Activated CD8-positive, alpha-beta T cell treated with anti-CD3 and anti-CD28 coated beads for 36 hours (primary cell): ENCODE measurements around the gene TFF3. TPM values are rescaled to one million over a fixed set of nuclear protein-coding genes. Genes with fewer than 3 reads are reported as not detected.
A peak's percentile ranks its signal among the peaks of the same experiment; 100 is the strongest.

ENCODE experiments used
- ATAC-seq: fragments of 200-7000 bp; cut with Tn5 transposase; one replicate; pipeline ENCODE4 v1.10.0; 2021; ENCODE audit warnings: mild to moderate bottlenecking, moderate library complexity
- CTCF ChIA-PET: fragments of 350-600 bp; sonication (Branson Sonifier 250); formaldehyde crosslinking; loops from one replicate; lab custom pipeline; 2021; ENCODE audit warnings: antibody characterized with exemption; lab: Charles Lee
- POLR2A ChIA-PET: fragments of 350-600 bp; sonication (Branson Sonifier 250); formaldehyde crosslinking; loops from one replicate; lab custom pipeline; 2021; ENCODE audit warnings: antibody characterized with exemption; lab: Charles Lee
- DNase-seq: peaks from one replicate; pipeline ENCODE4 v3.0.0-alpha.2; 2020
- H3K27ac Mint-ChIP-seq: one replicate; pipeline ENCODE4 v1.8.0; 2021; ENCODE audit warnings: mild to moderate bottlenecking, mixed read lengths
- H3K27me3 Mint-ChIP-seq: one replicate; pipeline ENCODE4 v1.8.0; 2021; ENCODE audit warnings: mixed read lengths
- H3K36me3 Mint-ChIP-seq: one replicate; pipeline ENCODE4 v1.8.0; 2021; ENCODE audit warnings: low read depth, mixed read lengths
- H3K4me1 Mint-ChIP-seq: one replicate; pipeline ENCODE4 v1.8.0; 2021; ENCODE audit warnings: low read depth, mixed read lengths
- H3K4me3 Mint-ChIP-seq: one replicate; pipeline ENCODE4 v1.8.0; 2021; ENCODE audit warnings: mild to moderate bottlenecking, moderate library complexity, mixed read lengths
- H3K9me3 Mint-ChIP-seq: one replicate; pipeline ENCODE4 v1.8.0; 2021; ENCODE audit warnings: mixed read lengths
- intact Hi-C: fragments of 100-400 bp; cut with micrococcal nuclease; formaldehyde crosslinking; loops from one replicate; pipeline ENCODE4 v1.10.0; 2022
- total RNA-seq, 2 experiments: library from RNA; stranded (reverse); gene quantifications; one replicate each; pipeline ENCODE4 v1.2.3, GENCODE V29; 2021
- TF ChIP-seq, protein P1 (sequence below): fragments of 200-600 bp; IDR thresholded peaks from one replicate; pipeline ENCODE4 v1.8.0; 2022; ENCODE audit warnings: antibody characterized with exemption, mild to moderate bottlenecking

Gene TFF3
- total RNA-seq, 2 experiments from 2014 or later, result not detected

DNA sequence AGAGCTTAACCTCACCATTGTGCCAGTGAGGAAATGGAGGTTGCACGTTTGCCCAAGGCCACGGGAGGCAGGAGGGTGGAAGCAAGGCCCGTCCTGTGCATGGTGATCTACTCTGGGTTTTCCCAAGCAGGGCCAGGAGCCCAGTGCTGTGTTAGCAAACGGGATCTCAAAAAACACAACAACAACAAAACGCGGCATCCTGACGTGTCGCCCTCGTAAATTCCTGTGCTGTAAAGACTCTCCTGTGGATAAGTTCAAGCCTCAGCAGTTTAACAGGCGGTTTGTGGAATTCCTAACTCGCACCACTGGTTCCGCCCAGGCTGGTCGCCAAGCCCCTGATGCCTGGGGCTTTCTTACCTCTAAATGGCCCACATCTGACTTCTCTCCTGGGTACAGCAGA is 39.1 kb downstream of the TFF3 start:
- DNase-seq (no peak), ATAC-seq (no peak)
- Mint-ChIP-seq H3K27me3 (no peaks in the 10 kb centered on the region), H3K9me3 (no peaks in the 10 kb centered on the region), H3K36me3 (peaks cover 1% of the 10 kb centered on the region), H3K4me1 (no peaks in the 10 kb centered on the region), H3K27ac (no peak overlapping the region), H3K4me3 (no peak overlapping the region)
- intact Hi-C loops, result no loop called here
- ChIA-PET CTCF (interaction anchor here (0.9 to 8.7 kb wide), 3 partner anchors 16 to 62 kb away, joined by 3 to 71 read pairs (median 3); no protein-coding TSS in a partner anchor), POLR2A (no interaction called here)
- TF ChIP-seq, protein P1, sequence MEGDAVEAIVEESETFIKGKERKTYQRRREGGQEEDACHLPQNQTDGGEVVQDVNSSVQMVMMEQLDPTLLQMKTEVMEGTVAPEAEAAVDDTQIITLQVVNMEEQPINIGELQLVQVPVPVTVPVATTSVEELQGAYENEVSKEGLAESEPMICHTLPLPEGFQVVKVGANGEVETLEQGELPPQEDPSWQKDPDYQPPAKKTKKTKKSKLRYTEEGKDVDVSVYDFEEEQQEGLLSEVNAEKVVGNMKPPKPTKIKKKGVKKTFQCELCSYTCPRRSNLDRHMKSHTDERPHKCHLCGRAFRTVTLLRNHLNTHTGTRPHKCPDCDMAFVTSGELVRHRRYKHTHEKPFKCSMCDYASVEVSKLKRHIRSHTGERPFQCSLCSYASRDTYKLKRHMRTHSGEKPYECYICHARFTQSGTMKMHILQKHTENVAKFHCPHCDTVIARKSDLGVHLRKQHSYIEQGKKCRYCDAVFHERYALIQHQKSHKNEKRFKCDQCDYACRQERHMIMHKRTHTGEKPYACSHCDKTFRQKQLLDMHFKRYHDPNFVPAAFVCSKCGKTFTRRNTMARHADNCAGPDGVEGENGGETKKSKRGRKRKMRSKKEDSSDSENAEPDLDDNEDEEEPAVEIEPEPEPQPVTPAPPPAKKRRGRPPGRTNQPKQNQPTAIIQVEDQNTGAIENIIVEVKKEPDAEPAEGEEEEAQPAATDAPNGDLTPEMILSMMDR, result no peak

DNA sequence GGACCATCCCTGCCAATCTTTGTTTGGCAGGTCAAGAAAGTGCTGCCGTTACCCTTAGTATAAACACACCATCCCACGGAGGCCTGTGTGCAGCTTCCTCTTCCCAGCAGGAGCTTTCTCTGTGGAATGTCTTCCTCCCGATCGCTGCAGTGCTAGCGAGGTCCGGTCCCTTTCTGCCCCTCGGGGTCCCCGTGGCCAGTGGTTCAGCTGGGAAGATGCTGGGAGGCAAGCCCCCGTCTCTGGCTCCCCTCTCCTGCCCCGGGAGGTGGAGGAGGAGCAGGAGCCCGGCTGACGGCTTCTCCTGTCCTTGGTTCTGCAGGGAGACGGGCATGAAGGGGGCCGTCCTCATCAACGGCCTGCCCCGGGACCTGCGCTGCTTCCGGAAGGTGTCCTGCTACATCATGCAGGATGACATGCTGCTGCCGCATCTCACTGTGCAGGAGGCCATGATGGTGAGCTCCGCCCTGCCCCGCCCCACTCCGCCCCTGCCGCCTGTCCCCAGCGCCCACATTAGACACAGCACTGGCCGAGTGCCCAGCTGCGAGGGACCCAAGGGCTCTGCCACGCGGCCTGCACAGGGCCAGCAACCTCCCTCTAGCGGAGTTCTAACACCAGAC is 42.1 kb downstream of the TFF3 start:
- Mint-ChIP-seq H3K27ac (no peak overlapping the region), H3K4me1 (peaks cover 13% of the 10 kb centered on the region), H3K36me3 (peaks cover 1% of the 10 kb centered on the region), H3K9me3 (no peaks in the 10 kb centered on the region), H3K4me3 (no peak overlapping the region), H3K27me3 (no peaks in the 10 kb centered on the region)
- ChIA-PET CTCF (interaction anchor here (1.6 to 8.7 kb wide), 3 partner anchors 13 to 127 kb away, joined by 5 to 71 read pairs (median 8); no protein-coding TSS in a partner anchor), POLR2A (no interaction called here)
- ATAC-seq (no peak), DNase-seq (no peak)
- intact Hi-C loops, result no loop called here
- TF ChIP-seq, protein P1, result no peak

DNA sequence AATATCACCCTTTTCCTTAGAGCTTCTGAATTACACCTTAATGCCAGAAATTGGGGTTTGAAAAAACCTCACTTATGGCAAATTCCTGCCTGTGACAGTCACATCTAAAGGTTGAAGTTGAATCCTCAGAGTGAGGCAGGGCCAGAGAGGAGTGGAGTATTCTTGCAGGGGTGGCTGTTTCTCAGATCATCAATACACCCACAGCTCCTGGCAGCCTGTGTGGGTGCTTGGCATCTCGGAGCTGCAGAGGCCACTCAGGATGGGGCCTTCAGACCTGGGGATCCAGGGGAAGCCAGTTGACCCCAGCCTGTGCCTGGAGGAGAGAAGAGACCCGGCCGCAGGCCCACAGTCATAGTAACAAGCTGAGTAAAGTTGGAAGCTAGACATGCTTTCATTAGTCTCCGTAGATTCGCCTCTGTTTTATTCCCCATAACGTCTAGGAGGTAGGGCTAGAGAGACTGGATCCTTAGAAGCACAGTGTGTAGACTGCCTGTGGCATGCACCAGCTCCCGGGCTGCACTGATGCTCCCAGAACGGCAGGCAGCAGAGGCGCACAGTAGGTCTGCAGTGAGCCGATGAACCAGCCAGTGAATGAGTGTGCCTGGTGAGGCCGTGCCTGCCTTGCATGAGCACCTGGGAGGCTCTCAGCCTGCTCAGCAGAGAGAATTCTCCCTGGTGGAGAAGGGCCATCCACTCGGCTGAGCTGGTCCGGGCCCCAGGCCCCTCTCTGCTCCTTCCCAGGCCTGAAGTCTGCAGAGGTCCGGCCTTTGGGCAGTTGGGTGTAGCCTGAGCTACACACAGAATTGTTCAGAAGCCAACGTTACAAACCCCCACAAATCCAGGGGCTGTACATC is 42.9 kb downstream of the TFF3 start:
- Mint-ChIP-seq H3K4me3 (no peak overlapping the region), H3K36me3 (peaks cover 1% of the 10 kb centered on the region), H3K27ac (no peak overlapping the region), H3K4me1 (peaks cover 18% of the 10 kb centered on the region), H3K9me3 (no peaks in the 10 kb centered on the region), H3K27me3 (no peaks in the 10 kb centered on the region)
- TF ChIP-seq, protein P1, result no peak
- ChIA-PET POLR2A (no interaction called here), CTCF (interaction anchor here (1.2 to 8.7 kb wide), 4 partner anchors 12 to 126 kb away, joined by 3 to 71 read pairs (median 6); no protein-coding TSS in a partner anchor)
- no peak for ATAC-seq
- DNase-seq, result no peak
- intact Hi-C loops, result no loop called here

DNA sequence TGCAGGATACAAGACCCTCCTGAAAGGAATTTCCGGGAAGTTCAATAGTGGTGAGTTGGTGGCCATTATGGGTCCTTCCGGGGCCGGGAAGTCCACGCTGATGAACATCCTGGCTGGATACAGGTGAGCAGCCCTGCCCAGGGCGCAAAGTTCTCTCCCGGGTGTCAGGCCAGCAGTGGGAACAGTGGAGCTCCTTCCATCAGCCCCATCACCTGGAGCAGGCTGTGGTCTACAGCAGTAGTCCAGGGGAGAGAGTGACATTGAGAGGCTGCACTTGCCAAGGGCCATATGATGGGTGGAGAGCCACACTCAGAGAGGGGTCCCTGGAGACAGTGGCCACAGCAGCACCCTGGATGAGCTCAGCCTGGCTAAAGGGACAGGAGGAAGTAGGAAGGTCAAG is 44.1 kb downstream of the TFF3 start:
- no peak overlapping the region for H3K4me3 Mint-ChIP-seq
- peaks cover 25% of the 10 kb centered on the region for H3K4me1 Mint-ChIP-seq
- peaks cover 1% of the 10 kb centered on the region for H3K36me3 Mint-ChIP-seq
- CTCF ChIA-PET, result interaction anchor here (0.7 to 8.7 kb wide), 6 partner anchors 11 to 125 kb away, joined by 3 to 71 read pairs (median 7); no protein-coding TSS in a partner anchor
- ATAC-seq, result no peak
- TF ChIP-seq, protein P1, result no peak
- H3K9me3 Mint-ChIP-seq, result no peaks in the 10 kb centered on the region
- no peak for DNase-seq
- intact Hi-C loops, result no loop called here
- POLR2A ChIA-PET, result interaction anchor here (0.7 kb wide), 1 partner anchor 435 kb away, joined by 3 read pairs; no protein-coding TSS in a partner anchor
- H3K27ac Mint-ChIP-seq, result peak overlapping the region; percentile 39
- no peaks in the 10 kb centered on the region for H3K27me3 Mint-ChIP-seq
